ENCODE measurements around the gene SYNPO2.

SYNPO2 gene

DNA sequence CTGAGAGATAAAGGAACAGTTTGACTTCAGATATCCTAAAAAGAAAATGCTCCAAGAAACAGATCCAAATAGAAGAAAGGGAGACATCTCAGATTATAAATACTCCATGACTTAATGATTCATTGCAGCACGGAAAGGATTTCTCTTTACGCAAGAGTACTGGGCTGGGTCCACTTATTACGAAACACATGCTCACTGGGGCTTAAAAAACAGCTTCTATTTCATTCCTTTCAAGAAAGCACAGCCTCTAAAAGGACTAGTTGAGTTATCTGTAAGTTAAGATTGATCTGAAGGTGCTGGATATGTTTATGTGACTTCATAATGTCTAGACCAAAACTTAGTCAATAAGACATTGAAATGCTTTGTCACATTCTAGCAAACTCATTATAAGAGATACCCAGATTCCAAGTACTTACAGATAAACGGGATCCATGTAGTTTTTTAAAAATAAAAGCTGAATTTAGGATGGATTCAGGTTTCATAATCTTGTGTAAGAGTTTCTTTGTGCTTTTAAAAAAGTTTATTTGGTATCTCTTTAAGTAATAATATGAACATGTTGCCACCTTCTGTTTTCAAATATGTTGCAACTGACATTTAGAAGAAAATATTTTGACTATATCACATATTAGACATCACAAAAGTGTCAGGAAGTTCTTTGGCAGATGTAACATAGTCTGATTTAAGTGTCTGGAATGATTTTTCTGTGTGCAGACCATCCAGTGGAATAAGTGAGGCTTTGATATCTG lies 137.4 kb downstream of the SYNPO2 start:
- Histone ChIP-seq H3F3A (ENCODE audit: insufficient read depth) (no peaks in the 10 kb centered on the region), H3K9me2 (replicated peaks; ENCODE audit: insufficient read depth, low read length) (no peaks in the 10 kb centered on the region), H2AFZ (ENCODE audit: low read depth, low read length, severe bottlenecking) (no peak overlapping the region), H3K4me2 (ENCODE audit: low read depth, low read length, poor library complexity, severe bottlenecking) (no peak overlapping the region), H3K79me2 (ENCODE audit: insufficient read depth, low read length) (no peaks in the 10 kb centered on the region), H3K9ac (ENCODE audit: low read length) (no peak overlapping the region), H3K27me3 (ENCODE audit: low read length) (no peaks in the 10 kb centered on the region), H3K36me3 (ENCODE audit: low read length) (no peaks in the 10 kb centered on the region), H4K20me1 (ENCODE audit: low read depth, low read length) (no peaks in the 10 kb centered on the region), H3K9me3 (ENCODE audit: insufficient read depth, low read length) (no peaks in the 10 kb centered on the region), H3K27ac (ENCODE audit: low read depth, low read length) (no peak overlapping the region), H3K4me3 (ENCODE audit: insufficient read depth, low read length, poor library complexity, severe bottlenecking) (no peak overlapping the region)
- TF ChIP-seq, protein P1, sequence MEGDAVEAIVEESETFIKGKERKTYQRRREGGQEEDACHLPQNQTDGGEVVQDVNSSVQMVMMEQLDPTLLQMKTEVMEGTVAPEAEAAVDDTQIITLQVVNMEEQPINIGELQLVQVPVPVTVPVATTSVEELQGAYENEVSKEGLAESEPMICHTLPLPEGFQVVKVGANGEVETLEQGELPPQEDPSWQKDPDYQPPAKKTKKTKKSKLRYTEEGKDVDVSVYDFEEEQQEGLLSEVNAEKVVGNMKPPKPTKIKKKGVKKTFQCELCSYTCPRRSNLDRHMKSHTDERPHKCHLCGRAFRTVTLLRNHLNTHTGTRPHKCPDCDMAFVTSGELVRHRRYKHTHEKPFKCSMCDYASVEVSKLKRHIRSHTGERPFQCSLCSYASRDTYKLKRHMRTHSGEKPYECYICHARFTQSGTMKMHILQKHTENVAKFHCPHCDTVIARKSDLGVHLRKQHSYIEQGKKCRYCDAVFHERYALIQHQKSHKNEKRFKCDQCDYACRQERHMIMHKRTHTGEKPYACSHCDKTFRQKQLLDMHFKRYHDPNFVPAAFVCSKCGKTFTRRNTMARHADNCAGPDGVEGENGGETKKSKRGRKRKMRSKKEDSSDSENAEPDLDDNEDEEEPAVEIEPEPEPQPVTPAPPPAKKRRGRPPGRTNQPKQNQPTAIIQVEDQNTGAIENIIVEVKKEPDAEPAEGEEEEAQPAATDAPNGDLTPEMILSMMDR (IDR thresholded peaks at IDR 0.05; ENCODE audit: insufficient read depth, low read length, poor library complexity, severe bottlenecking): no peak
- TF ChIP-seq EZH2phosphoT487 (conservative IDR thresholded peaks at IDR 0.05; ENCODE audit: low read length): no peak

DNA sequence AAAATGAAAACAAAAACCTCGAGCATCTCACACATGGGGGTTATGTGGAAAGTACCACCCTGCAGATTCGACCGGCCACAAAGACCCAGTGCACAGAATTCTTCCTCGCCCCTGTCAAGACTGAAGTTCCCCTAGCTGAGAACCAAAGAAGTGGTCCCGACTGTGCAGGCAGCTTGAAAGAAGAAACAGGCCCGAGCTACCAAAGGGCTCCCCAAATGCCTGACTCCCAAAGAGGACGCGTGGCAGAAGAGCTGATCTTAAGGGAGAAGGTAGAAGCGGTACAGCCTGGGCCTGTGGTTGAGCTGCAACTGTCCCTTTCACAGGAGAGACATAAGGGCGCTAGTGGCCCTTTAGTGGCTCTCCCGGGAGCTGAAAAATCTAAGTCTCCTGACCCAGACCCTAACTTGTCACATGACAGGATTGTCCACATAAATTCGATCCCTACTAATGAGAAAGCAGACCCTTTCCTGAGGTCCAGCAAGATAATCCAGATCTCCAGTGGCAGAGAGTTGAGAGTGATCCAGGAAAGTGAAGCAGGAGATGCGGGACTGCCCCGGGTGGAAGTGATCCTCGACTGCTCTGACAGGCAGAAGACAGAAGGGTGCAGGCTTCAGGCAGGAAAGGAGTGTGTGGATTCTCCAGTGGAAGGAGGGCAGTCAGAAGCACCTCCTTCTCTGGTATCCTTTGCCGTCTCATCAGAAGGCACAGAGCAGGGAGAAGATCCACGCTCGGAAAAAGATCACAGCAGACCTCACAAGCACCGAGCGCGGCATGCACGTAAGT lies 138.2 kb downstream of the SYNPO2 start:
- no peak overlapping the region for H3K4me2 ChIP-seq (ENCODE audit: low read depth, low read length, poor library complexity, severe bottlenecking)
- no peaks in the 10 kb centered on the region for H3F3A ChIP-seq (ENCODE audit: insufficient read depth)
- no peak overlapping the region for H3K27ac ChIP-seq (ENCODE audit: low read depth, low read length)
- H3K9me2 ChIP-seq (replicated peaks; ENCODE audit: insufficient read depth, low read length): no peaks in the 10 kb centered on the region
- H3K4me3 ChIP-seq (ENCODE audit: insufficient read depth, low read length, poor library complexity, severe bottlenecking): no peak overlapping the region
- H3K36me3 ChIP-seq (ENCODE audit: low read length): no peaks in the 10 kb centered on the region
- TF ChIP-seq, protein P1 (IDR thresholded peaks at IDR 0.05; ENCODE audit: insufficient read depth, low read length, poor library complexity, severe bottlenecking): no peak
- no peak for TF ChIP-seq EZH2phosphoT487 (conservative IDR thresholded peaks at IDR 0.05; ENCODE audit: low read length)
- no peaks in the 10 kb centered on the region for H4K20me1 ChIP-seq (ENCODE audit: low read depth, low read length)
- no peaks in the 10 kb centered on the region for H3K27me3 ChIP-seq (ENCODE audit: low read length)
- no peak overlapping the region for H3K9ac ChIP-seq (ENCODE audit: low read length)
- H3K9me3 ChIP-seq (ENCODE audit: insufficient read depth, low read length): no peaks in the 10 kb centered on the region
- no peak overlapping the region for H2AFZ ChIP-seq (ENCODE audit: low read depth, low read length, severe bottlenecking)
- H3K79me2 ChIP-seq (ENCODE audit: insufficient read depth, low read length): no peaks in the 10 kb centered on the region

DNA sequence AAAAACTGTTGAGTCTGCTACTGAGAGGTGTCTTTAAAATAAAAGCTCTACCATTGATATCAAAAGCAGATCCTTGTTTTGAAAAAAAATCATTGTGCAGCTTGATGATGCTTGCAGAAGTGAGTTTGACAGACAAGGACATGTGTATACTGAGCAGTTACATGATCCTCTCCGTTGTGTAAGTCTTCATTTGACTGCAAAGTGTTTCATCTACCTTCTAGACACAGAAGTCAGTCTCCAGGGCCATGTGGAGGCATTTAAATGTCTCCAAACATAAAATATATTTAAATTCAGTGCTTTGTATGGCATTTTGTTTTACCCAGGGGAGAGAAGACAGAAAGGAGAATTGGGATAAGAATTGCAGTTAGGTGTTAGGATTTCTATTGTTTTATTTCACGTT lies 139.2 kb downstream of the SYNPO2 start:
- Histone ChIP-seq H3K4me3 (ENCODE audit: insufficient read depth, low read length, poor library complexity, severe bottlenecking) (no peak overlapping the region), H3K9me2 (replicated peaks; ENCODE audit: insufficient read depth, low read length) (no peaks in the 10 kb centered on the region), H2AFZ (ENCODE audit: low read depth, low read length, severe bottlenecking) (no peak overlapping the region), H4K20me1 (ENCODE audit: low read depth, low read length) (no peaks in the 10 kb centered on the region), H3K4me2 (ENCODE audit: low read depth, low read length, poor library complexity, severe bottlenecking) (no peak overlapping the region), H3K9ac (ENCODE audit: low read length) (no peak overlapping the region), H3K27ac (ENCODE audit: low read depth, low read length) (no peak overlapping the region), H3K79me2 (ENCODE audit: insufficient read depth, low read length) (no peaks in the 10 kb centered on the region), H3K9me3 (ENCODE audit: insufficient read depth, low read length) (no peaks in the 10 kb centered on the region), H3F3A (ENCODE audit: insufficient read depth) (no peaks in the 10 kb centered on the region), H3K36me3 (ENCODE audit: low read length) (no peaks in the 10 kb centered on the region), H3K27me3 (ENCODE audit: low read length) (no peaks in the 10 kb centered on the region)
- TF ChIP-seq EZH2phosphoT487 (conservative IDR thresholded peaks at IDR 0.05; ENCODE audit: low read length): no peak
- TF ChIP-seq, protein P1 (IDR thresholded peaks at IDR 0.05; ENCODE audit: insufficient read depth, low read length, poor library complexity, severe bottlenecking): no peak
